ENCODE measurements around the gene MS4A6E.
"Not testable (repeated sequence)": the region's sequence is repeated elsewhere in the genome, so short reads cannot be mapped to it uniquely, and the experiment has no call there.

The MS4A6E gene, protein sequence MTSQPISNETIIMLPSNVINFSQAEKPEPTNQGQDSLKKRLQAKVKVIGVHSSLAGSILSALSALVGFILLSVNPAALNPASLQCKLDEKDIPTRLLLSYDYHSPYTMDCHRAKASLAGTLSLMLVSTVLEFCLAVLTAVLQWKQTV

DNA sequence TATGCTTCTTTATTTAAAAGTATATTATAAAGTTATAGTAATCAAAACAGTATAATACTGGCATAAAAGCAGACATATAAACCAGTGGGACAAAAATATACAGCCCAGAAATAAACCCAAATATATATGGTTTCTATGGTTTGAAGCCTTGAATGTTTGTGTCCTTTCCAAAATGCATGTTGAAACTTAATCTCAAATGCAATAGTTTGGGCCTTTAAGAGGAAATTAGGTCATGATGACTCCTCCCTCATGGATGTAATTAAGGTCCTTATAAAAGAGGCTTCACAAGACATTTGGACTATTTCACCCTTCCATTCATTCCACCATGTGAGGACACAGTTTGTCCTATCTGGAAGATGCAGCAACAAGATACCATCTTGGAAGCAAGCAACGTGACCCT, at the start of gene MS4A6E:
MS4A6E (plus strand) TSS at position 301 of the 400 bp plus-strand sequence. CDS start 7,641 bp downstream, outside the sequence.
- no peak for DNase-seq

DNA sequence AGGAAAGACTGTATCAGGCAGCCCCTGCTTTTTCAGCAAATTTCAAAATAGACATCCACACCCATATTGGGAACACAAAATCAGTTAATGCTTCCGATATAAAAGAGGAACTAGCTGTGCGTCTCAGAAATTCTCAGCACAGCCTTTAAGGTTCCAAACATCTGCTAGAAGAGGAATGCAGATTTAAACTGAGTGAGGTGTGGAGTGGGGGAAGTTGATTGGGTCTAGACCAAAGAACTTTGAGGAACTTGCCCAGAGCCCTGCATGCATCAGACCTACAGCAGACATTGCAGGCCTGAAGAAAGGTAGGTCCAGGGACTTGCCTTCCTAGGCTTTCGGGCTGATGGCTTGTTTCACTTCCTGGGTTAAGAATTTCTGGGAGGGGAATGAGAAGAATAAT, 46.6 kb upstream of the MS4A6E start, which contains the start of gene MS4A4A:
MS4A4A (plus strand) TSS at position 255 of the 400 bp plus-strand sequence; CDS start at position 265, 10 bp downstream.
- no peak for DNase-seq

DNA sequence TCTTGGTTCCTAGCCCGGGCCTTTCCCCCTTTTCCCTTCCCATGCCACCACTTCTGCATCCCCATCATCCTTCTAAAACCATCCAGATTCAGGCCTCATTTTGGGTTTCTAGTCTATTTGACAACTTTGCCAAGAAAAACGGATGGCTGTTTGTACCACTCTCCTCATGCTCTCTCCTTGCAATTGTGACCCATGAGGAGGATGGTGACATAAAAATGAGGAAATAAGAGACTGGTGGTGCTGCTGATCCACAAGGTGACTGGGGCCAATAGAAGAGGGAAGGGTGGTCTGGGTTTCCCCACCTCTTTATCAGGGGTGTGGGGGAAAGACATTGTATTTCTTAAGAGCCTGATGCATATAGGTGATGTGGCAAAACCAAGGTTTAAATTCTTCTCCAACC, 45.6 kb upstream of the MS4A6E start:
- no peak for DNase-seq

DNA sequence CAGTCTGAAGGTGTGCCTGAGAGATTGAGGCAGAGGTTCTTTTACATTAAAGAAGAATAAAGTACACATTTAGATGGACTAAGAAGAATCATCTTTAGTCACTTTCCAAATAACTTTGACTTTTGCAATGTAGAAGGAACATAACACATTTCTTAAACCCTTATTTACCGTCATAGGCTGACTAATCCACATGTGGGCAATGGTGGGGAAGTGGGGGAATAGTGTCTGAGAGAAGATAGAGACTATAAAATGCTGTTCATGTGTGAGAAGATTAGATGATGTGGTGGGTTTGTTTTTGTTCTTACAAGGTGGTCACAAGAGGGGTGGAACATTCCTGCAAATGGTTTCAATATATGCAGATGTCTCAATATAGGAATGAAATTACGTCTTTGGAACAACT, 44.8 kb upstream of the MS4A6E start:
- no peak for DNase-seq

DNA sequence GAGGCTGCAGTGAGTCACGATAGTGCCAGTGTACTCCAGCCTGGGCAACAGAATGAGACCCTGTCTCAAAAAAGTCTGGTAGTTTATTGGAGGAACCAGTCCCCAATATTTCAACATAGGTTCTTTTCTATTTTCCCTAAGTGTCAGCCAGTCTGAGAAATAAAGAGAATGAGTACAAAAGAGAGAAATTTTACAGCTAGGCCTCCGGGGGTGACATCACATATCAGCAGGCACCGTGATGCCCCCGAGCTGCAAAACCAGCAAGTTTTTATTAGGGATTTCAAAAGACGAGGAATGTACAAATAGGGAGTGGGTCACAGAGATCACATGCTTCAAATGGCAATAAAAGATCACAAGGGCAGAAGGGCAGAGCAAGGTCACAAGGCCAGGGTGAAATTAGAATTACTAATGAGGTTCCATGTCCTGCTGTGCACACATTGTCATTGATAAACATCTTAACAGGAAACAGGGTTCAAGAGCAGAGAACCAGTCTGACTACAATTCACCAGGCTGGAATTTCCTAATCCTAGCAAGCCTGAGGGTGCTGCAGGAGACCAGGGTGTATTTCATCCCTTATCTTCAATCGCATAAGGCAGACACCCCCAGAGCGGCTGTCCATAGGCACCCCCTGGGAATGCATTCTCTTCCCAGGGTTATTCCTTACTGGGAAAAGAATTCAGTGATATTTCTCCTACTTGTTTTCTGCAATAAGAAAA, 41.5 kb upstream of the MS4A6E start:
- not testable (repeated sequence) for DNase-seq

DNA sequence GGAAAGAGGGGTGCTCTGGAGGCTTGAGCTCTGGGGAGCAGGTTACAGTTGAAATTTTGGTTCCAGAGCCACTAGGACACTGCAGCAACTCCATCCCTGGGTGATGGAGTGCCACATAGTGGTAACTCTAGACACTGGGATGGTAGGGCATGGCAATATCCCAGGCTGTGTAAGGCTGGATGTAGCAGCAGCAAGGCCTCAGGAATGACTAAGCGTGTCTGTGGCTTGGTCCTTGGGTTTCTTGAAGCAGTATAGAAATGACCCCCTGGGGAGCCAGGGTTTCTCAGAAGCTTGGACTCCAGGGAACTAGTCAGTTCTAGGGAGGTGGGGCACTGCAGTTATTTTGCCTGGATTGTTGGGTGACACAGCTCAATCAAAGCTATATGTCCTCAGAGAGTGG, 38.5 kb upstream of the MS4A6E start:
- no peak for DNase-seq

DNA sequence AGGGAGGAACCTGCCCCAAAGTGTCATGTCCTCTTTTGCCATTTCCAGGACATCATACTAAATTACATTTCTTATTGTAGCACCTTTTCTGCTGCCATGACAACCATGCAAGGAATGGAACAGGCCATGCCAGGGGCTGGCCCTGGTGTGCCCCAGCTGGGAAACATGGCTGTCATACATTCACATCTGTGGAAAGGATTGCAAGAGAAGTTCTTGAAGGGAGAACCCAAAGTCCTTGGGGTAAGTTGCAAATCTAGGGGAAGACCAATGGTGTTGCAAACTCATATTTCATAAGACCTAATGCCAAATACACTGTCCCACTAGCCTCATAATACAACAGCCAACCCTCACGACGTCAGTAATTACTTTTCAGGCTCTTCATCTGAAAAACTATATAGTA, 34.9 kb upstream of the MS4A6E start:
- DNase-seq: no peak

DNA sequence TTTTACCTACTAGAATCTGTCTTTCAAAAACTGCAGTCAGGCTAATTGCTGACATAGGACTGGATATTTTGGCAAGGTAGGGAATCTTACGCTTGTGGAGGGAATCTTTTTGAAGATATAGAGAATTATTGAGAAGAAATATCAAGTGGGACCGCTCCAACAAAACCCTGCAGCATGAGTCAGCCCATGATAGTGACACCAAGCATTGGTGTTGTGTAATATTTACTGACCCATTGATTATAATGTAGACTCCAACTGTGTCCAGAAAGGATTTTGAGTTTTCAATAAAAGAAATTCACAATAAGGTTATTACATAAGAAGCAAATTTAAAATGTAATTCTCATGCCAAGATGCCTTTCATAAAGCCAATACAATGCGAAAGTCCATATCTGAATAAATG, 25.9 kb upstream of the MS4A6E start:
- no peak for DNase-seq

DNA sequence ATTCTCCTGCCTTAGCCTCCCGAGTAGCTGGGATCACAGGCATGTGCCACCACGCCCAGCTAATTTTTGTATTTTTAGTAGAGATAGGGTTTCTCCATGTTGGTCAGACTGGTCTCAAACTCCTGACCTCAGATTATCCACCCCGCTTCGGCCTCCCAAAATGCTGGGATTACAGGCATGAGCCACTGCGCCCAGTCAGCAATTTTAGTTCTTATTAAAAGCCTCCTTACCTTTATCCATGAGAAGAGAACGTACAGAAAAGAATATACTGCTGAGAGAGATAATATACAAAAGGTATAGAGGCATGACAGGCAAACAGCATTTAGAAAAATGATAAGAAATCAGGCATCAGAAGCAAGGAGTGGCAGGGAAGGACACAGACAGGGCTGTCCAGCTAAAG, 25.2 kb upstream of the MS4A6E start:
- DNase-seq: not testable (repeated sequence)

DNA sequence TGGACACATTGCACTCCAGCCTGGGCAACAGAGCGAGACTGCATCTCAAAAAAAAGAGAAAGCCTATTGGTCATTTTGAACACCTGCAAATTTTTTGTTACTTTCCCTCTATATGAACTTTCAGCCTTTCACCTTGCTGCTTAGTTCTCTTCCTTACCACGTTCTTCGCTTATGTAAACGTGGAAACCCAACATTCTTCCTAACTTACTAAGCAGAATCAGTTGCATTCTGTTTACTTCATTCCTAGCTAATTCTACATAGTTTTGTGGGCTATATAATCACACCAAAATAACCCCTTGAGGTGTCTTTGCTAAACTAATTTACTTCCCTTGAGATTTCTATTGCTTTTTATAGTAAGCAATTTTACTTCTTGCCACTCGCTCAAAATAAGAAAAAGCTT, 23.4 kb upstream of the MS4A6E start:
- DNase-seq: no peak

DNA sequence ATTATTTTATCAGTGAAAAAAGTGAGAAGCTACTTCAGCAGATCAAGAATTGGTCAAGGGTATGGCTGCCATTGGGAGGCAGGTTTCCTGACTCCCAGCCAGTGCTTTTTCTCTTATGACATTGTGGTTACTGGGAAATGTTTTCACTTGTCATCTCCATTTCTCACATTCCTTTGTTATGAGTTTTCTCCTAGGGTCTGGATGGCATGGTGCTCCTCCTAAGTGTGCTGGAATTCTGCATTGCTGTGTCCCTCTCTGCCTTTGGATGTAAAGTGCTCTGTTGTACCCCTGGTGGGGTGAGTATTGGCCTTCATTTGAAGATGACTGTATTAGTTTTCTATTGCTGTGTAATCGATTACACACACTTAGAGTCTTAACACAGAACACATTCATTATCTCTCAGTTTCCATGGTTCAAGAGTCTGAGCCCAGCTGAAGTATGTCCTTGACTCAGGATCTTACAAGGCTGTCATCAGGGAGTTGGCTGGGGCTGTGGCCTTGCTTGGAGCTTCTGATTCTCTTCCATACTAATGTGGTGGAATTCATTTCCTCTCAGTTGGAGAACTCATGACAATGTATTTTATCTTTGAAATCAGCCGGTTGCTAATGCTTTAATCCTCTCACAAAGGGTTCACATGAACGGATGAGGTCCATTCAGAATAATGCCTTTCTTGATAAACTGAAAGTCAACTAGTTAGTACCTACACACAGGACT, 21.0 kb upstream of the MS4A6E start:
- DNase-seq: no peak

DNA sequence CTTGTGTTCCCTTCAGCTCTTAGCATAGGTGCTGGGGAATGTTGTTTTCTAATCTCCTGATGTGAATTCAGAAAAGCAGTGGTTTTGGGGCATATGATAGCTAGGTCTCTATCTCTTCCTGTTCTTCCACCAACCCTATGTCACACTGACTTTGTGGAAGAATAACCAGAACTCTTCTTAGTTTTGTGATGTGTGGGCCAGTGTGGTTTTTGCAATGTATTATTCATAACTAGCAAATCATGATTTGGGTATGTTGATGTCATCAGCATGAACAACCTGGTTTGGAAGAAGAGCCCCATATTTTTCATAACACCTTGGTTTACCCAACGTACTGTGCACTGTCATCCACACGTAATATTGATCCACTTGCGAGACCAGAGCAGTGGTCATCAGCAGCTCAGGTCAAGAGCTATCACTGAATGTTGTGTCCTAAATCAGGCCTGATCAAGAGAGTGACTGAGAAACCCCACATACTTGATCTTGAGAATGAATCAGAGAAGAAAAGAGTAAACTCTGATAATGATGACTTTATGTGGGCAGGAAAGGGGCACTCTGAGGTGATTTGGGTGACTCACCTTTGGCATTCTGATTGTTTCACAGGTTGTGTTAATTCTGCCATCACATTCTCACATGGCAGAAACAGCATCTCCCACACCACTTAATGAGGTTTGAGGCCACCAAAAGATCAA, 19.4 kb upstream of the MS4A6E start:
- DNase-seq: no peak

DNA sequence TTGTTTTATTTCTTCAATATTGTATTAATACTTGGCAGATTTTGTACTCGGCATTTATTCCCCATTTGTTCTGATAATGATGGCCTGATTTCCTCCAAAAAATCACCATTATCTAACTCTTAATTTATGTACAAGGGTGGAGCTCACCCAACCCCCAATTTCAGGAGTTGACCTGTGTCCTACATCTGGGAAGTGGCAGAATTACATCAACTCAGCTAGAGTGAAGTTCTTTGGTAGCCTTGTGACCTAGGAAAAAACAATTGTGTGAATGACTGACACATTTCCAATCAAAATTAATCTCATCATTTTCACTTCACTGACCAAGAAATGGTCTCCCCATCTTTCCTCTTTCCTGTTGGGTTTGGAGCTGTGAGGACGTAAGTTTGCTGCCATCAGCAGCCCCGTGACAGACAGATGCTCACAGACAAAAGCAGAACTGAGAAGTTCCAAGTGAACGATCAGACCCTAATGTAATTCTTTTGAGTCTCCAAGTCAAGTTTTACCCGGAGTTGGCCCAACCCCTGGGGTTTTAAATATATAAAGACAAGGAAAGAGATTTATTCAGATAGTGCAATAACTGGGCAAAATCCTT, 16.6 kb upstream of the MS4A6E start:
- no peak for DNase-seq

DNA sequence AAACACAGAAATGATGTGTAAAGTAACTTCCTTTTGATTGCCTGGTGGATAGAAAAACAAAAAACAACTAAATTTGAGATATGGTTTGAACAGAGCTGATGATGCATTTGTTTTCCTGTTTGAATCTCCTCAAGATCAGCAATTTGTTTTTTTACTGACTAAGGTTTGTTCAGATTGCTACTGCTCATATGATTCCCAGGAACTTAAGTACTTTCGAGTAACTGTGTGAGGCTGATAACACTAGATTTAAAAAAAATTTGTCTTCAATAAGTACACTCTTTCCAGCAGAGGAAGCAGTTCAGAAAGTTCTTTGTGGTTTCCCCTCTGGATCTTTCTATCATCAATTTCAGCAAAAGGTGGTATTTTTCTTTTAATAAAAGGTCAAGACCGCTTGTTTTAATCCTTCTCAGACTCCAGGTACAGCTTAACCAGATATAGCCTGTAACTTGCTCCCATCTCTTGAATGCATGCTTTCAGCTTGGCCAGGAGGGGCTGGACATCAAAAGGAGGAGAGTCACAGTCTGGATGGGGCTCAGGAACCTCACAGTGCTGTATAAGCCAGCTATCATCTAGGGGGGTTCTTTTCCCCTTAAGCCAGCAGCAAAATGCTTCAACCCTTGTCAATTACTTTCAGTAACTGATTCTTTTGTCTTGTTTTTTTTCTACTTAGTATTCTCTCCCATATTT, 12.3 kb upstream of the MS4A6E start:
- no peak for DNase-seq

DNA sequence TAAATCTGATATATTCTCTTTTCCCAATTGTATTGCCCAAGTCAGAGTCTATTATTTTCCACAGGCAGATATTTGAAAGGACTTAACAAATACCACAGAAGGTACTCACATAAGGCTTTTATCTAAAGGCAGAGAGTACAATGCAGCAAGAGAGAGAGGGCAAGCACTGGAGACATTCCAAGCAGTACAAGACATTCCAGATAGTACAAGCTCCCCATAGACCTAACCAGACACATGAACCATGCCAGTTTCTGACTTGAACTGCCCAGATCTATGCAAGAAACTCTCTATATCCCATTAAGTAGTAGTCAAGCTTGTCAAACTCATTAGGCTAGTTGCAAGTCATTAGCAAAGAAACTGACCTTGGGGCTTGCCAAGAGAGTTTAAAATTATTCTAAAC, 11.2 kb upstream of the MS4A6E start:
- no peak for DNase-seq

DNA sequence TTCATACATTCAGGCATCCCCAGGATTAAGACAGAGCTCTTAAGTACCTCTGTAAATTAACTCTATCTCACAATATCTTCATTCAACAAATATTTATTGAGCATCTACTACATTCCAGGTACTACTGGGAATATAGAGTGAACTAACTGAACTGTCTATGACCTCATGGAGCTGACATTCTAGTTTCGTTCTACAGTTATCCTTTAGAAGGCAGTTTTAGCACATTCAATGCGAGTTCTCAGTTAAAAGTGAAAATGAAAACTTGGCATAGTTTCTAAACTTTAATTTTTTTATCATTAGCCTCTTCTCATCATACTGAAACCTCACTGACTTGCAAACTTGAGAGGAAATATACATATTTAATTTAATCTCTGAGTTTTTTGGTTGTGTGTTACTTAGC, 10.7 kb upstream of the MS4A6E start:
- no peak for DNase-seq

DNA sequence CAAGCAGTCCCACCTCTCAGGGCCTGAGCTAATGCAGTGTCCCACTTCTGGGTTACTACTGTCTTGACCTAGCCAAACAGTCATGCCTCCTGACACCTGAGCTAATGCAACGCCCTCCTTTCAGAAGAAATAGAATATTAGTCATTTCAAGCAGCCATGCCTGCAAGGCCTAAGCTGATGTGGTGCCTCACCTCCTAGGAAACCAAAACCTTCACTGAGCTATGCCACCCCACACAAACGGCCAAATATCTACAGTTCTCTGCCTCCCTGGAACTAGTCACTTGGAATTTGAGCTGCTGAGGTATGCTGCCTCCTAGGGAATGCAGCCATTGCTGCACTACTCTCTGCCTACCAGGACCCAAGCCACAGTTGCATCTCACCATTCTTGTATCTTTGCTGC, 8.3 kb upstream of the MS4A6E start:
- DNase-seq: no peak

DNA sequence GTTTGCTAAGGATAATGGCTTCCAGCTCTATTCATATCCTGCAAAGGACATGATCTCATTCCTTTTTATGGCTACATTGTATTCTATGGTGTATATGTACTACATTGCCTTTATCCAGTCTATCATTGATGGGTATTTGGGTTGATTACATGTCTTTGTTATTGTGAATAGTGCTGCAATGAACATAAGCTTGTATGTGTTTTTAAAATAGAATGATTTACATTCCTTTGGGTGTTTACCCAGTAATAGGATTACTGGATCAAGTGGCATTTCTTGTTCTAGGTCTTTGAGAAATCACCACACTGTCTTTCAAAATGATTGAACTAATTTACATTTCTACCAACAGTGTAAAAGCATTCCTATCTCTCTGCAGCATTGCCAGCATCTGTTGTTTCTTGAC, 6.0 kb upstream of the MS4A6E start:
- no peak for DNase-seq

DNA sequence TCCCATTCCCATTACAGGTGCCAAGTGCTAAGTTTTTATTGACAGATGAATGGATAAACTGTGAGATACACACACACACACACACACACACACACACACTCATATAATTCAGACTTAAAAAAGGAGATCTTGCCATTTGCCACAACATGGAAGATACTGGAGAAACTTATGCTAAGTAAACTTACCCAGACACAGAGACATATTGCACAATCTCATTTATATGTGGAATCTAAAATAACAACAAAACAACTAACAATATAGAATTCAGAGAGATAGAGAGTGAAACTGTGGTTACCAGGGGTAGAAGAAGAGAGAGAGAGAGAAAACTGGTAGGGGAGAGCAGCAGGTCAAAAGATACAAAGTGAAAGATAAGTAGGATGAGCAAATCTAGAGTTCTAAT, 1.4 kb downstream of the MS4A6E start:
- DNase-seq: no peak

DNA sequence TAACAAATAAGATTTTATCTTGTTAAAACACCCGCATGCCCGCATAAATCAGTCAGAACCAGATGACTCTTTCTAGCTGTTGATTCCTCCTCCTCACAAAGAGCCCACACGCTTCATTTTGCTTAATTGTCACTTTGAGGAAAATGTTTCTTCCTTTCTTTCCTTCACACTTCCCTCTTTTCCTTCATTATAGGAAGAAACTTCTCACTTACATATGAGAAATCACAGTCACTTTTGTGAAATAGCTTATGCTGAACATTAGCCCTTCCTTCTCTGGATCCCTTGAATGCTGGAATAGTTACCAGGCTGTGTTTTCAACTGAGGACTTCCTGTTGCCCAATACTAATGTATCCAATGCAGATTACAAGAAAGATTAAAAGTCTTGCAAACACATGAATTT, 5.8 kb downstream of the MS4A6E start:
- DNase-seq: no peak

DNA sequence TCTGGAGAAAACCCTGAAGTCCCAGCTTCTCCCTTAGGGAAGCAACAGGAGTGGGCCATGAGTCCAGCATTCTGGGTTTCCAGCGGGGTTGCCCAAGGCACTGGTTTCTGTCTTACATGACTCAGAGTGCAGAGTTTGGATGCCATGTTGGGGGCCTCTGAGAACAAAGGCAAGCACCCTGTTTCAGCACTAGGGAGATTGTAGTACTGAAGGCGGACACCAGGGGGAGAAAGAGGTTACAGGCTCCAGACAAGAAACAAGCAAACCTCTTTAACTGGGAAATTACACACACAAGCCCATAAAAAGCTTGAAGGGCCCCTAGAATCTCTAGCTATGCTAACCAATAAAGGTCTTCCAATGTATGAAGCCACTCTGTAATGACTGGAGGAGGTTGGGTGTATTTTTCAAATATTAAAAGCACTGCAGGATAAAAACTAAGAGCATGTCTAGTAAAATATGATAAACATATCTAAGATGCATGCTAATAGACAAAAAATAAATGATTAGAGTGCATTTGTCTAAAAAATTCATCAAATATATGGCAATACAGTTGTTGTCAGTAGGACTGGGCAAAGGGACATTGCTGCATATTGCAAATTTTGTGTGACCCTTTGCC, 7.1 kb downstream of the MS4A6E start:
- no peak for DNase-seq

DNA sequence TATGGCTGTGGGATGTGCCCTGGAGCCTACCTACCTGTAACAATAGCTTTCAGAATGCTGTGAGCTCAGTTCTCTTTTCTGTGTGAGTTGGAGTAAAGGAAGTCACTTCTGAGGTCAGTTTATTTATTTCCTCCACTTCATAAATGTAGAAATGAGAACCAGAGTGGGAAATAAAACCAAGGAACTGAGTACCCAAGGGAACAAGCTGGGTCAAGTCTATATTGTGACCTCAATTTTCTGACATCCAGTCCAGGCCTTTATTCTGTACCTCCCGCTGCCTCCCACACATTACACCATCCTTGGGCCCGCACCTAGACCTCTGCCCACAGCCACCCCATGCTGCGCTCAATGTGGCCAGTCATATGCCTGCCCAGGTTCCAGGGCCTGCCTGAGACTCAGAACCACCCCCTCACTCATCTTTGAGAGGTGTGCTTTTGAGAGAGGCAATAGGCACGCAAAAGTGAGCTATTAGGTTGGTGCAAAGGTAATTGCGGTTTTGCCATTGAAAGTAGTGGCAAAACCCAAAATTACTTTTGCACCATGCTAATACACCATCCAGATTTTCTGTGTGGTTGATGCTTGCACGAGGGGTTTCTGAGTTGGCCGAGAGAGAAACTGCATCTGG, 9.8 kb downstream of the MS4A6E start:
- no peak for DNase-seq

Data from COR-L47 (cell line).